HEK293 (cell line): ENCODE measurements around the gene TMEM88.

Experiments used
- KLF1 ChIP-seq: fragments of 450-650 bp; formaldehyde crosslinking; IDR thresholded peaks from 2 replicates; pipeline ENCODE4 v1.5.1; 2016; ENCODE audit warnings: missing biosample characterization, missing genetic modification characterization
- MEIS1 ChIP-seq: sonication (generic); formaldehyde crosslinking; IDR thresholded peaks from 2 replicates; pipeline ENCODE4 v1.8.1; 2022; ENCODE audit warnings: missing genetic modification reagents, mild to moderate bottlenecking, borderline replicate concordance
- PRDM10 ChIP-seq: fragments of 450-650 bp; formaldehyde crosslinking; IDR thresholded peaks from 2 replicates; pipeline ENCODE4 v1.5.1; 2016; ENCODE audit warnings: missing biosample characterization, missing genetic modification characterization
- PRDM6 ChIP-seq: fragments of 450-650 bp; formaldehyde crosslinking; IDR thresholded peaks from 2 replicates; pipeline ENCODE4 v1.5.1; 2017; ENCODE audit warnings: missing biosample characterization, missing genetic modification characterization
- ZBTB11 ChIP-seq: fragments of 450-650 bp; formaldehyde crosslinking; conservative IDR thresholded peaks from 2 replicates; pipeline ENCODE4 v1.5.1; 2016; ENCODE audit warnings: low read depth, missing biosample characterization, missing genetic modification characterization
- ZBTB20 ChIP-seq: fragments of 450-650 bp; formaldehyde crosslinking; IDR thresholded peaks from 2 replicates; pipeline ENCODE4 v1.5.1; 2016; ENCODE audit warnings: missing biosample characterization, missing genetic modification characterization
- ZNF266 ChIP-seq: fragments of 450-650 bp; formaldehyde crosslinking; IDR thresholded peaks from 2 replicates; pipeline ENCODE4 v1.5.1; 2016; ENCODE audit warnings: missing biosample characterization, missing genetic modification characterization, low read depth
- ZNF324 ChIP-seq: fragments of 450-650 bp; formaldehyde crosslinking; IDR thresholded peaks from 2 replicates; pipeline ENCODE4 v1.5.1; 2016; ENCODE audit warnings: missing biosample characterization, missing genetic modification characterization
- ZNF335 ChIP-seq: fragments of 450-650 bp; formaldehyde crosslinking; conservative IDR thresholded peaks from 2 replicates; pipeline ENCODE4 v1.5.1; 2016; ENCODE audit warnings: missing biosample characterization, missing genetic modification characterization
- ZNF366 ChIP-seq: fragments of 450-650 bp; formaldehyde crosslinking; conservative IDR thresholded peaks from 2 replicates; pipeline ENCODE4 v1.5.1; 2016; ENCODE audit warnings: missing biosample characterization, missing genetic modification characterization
- ZNF433 ChIP-seq: fragments of 450-650 bp; formaldehyde crosslinking; IDR thresholded peaks from 2 replicates; pipeline ENCODE4 v1.5.1; 2016; ENCODE audit warnings: missing biosample characterization, missing genetic modification characterization, low read depth
- ZNF488 ChIP-seq: fragments of 450-650 bp; formaldehyde crosslinking; IDR thresholded peaks from 2 replicates; pipeline ENCODE4 v1.5.1; 2016; ENCODE audit warnings: missing biosample characterization, missing genetic modification characterization
- ZNF518A ChIP-seq: fragments of 450-650 bp; formaldehyde crosslinking; conservative IDR thresholded peaks from 2 replicates; pipeline ENCODE4 v1.5.1; 2016; ENCODE audit warnings: low read depth, missing biosample characterization, missing genetic modification characterization
- ZNF549 ChIP-seq: fragments of 450-650 bp; IDR thresholded peaks from 2 replicates; pipeline ENCODE4 v1.5.1; 2018; ENCODE audit warnings: missing biosample characterization, missing genetic modification characterization, mild to moderate bottlenecking, inconsistent platforms, moderate library complexity
- ZNF580 ChIP-seq: fragments of 450-650 bp; formaldehyde crosslinking; IDR thresholded peaks from 2 replicates; pipeline ENCODE4 v1.5.1; 2016; ENCODE audit warnings: missing biosample characterization, missing genetic modification characterization
- ZNF585B ChIP-seq: fragments of 450-650 bp; formaldehyde crosslinking; IDR thresholded peaks from 2 replicates; pipeline ENCODE4 v1.5.1; 2016; ENCODE audit warnings: missing biosample characterization, missing genetic modification characterization
- ZNF621 ChIP-seq: fragments of 450-650 bp; formaldehyde crosslinking; IDR thresholded peaks from 2 replicates; pipeline ENCODE4 v1.5.1; 2017; ENCODE audit warnings: missing biosample characterization, missing genetic modification characterization
- ZNF692 ChIP-seq: fragments of 450-650 bp; formaldehyde crosslinking; IDR thresholded peaks from 2 replicates; pipeline ENCODE4 v1.5.1; 2016; ENCODE audit warnings: missing biosample characterization, missing genetic modification characterization
- ZSCAN18 ChIP-seq: fragments of 450-650 bp; formaldehyde crosslinking; IDR thresholded peaks from 2 replicates; pipeline ENCODE4 v1.5.1; 2016; ENCODE audit warnings: missing biosample characterization, missing genetic modification characterization

The TMEM88 gene

GRCh38 chr17:7838090-7839075 lies 16.5 kb upstream of the TMEM88 start (continued):
- peak; percentile 97 for TF ChIP-seq PRDM10 (tag by site-specific recombination)
- TF ChIP-seq ZNF549, result no peak
- TF ChIP-seq ZNF518A (tag by site-specific recombination), result no peak
- TF ChIP-seq ZNF692 (tag by site-specific recombination), result no peak; the same call in 1 of the 2 replicates
- TF ChIP-seq ZBTB20 (tag by site-specific recombination), result peak; percentile 29
- TF ChIP-seq ZSCAN18 (tag by site-specific recombination), result no peak
- no peak; the same call in none of the 2 replicates for TF ChIP-seq ZNF324 (tag by site-specific recombination)
- TF ChIP-seq ZNF366, result peak; percentile 28; the same call in 1 of the 2 replicates
- TF ChIP-seq ZBTB11 (tag by site-specific recombination), result no peak
- TF ChIP-seq ZNF433 (tag by site-specific recombination), result no peak
- no peak for TF ChIP-seq ZNF580 (tag by site-specific recombination)
- no peak for TF ChIP-seq ZNF266 (tag by site-specific recombination)
- TF ChIP-seq ZNF488 (tag by site-specific recombination), result no peak
- TF ChIP-seq ZNF585B (tag by site-specific recombination), result no peak
- TF ChIP-seq MEIS1 (CRISPR knock-in tag), result no peak
- peak; percentile 33; the same call in 1 of the 2 replicates for TF ChIP-seq ZNF335 (tag by site-specific recombination)
- no peak for TF ChIP-seq KLF1
- TF ChIP-seq PRDM6 (tag by site-specific recombination), result no peak
- no peak for TF ChIP-seq ZNF621 (tag by site-specific recombination)
